ENCODE measurements around the gene AKAP8.

Gene AKAP8

GRCh38 chr19:15304140-15304705, 75.4 kb downstream of the AKAP8 start:
- TF ChIP-seq JUND (IDR thresholded peaks at IDR 0.05; ENCODE audit: low read depth), result no peak
- peak in 1 of 2 experiments; percentile 38 for DNase-seq (ENCODE audit: low read depth in 1 of 2, low spot score in 1 of 2)

More at GRCh38 chr19:15304140-15304705, 75.4 kb downstream of the AKAP8 start:
- in situ Hi-C loops (cut with HindIII; ENCODE audit: low pct_unique_long_range_greater_than_20kb, low sequenced_read_pairs), result no loop called here

All from T47D (cell line).